H9 (cell line): ENCODE measurements around the gene MRPS5. TPM values are rescaled to one million over a fixed set of nuclear protein-coding genes. Genes with fewer than 3 reads are reported as not detected.
A peak's percentile ranks its signal among the peaks of the same experiment; 100 is the strongest.

Experiments
- DNase-seq: peaks from one replicate; pipeline ENCODE4 v3.0.0-alpha.2; 2017
- H2AFZ ChIP-seq: one replicate; pipeline ENCODE4 v1.6.1; 2013; ENCODE audit warnings: mild to moderate bottlenecking, low read length, control low read depth, moderate library complexity
- H2AK5ac ChIP-seq: 2 replicates; pipeline ENCODE4 v1.6.1; 2013; ENCODE audit warnings: low read length, control low read depth, mixed read lengths; ENCODE audit not compliant: insufficient read length
- H2BK120ac ChIP-seq: one replicate; pipeline ENCODE4 v1.6.1; 2013; ENCODE audit warnings: low read depth, mild to moderate bottlenecking, low read length, control low read depth, inconsistent platforms; ENCODE audit not compliant: poor library complexity, severe bottlenecking
- H2BK12ac ChIP-seq: 2 replicates; pipeline ENCODE4 v1.6.1; 2013; ENCODE audit warnings: low read length, control low read depth, mixed read lengths, low read depth; ENCODE audit not compliant: insufficient read length
- H2BK15ac ChIP-seq: 2 replicates; pipeline ENCODE4 v1.6.1; 2013; ENCODE audit warnings: low read depth, low read length, control low read depth
- H2BK20ac ChIP-seq: one replicate; pipeline ENCODE4 v1.6.1; 2013; ENCODE audit warnings: low read depth, mild to moderate bottlenecking, low read length, control low read depth, inconsistent platforms; ENCODE audit not compliant: poor library complexity, severe bottlenecking
- H2BK5ac ChIP-seq: 2 replicates; pipeline ENCODE4 v1.6.1; 2013; ENCODE audit warnings: low read length, control low read depth, mixed read lengths; ENCODE audit not compliant: insufficient read length
- H3K14ac ChIP-seq: 2 replicates; pipeline ENCODE4 v1.6.1; 2013; ENCODE audit warnings: low read length, control low read depth; ENCODE audit not compliant: insufficient read depth
- H3K18ac ChIP-seq: 2 replicates; pipeline ENCODE4 v1.6.1; 2013; ENCODE audit warnings: low read depth, mild to moderate bottlenecking, mixed read lengths, low read length, control low read depth; ENCODE audit not compliant: insufficient read length
- H3K23ac ChIP-seq: 2 replicates; pipeline ENCODE4 v1.6.1; 2013; ENCODE audit warnings: low read length, control low read depth, mixed read lengths, low read depth; ENCODE audit not compliant: insufficient read length
- H3K23me2 ChIP-seq: 2 replicates; pipeline ENCODE4 v1.6.1; 2013; ENCODE audit warnings: low read depth, mild to moderate bottlenecking, mixed read lengths, low read length, control low read depth; ENCODE audit not compliant: insufficient read length, poor library complexity, severe bottlenecking
- H3K27ac ChIP-seq: 2 replicates; pipeline ENCODE4 v1.5.1; 2013; ENCODE audit warnings: low read length, control low read depth, mixed read lengths, low read depth; ENCODE audit not compliant: insufficient read length
- H3K27me3 ChIP-seq: 2 replicates; pipeline ENCODE4 v1.6.1; 2013; ENCODE audit warnings: low read length, control low read depth, inconsistent platforms; ENCODE audit not compliant: insufficient read depth
- H3K4ac ChIP-seq: 2 replicates; pipeline ENCODE4 v1.6.1; 2013; ENCODE audit warnings: low read depth, mild to moderate bottlenecking, control low read depth, inconsistent platforms, low read length, moderate library complexity
- H3K4me1 ChIP-seq: 2 replicates; pipeline ENCODE4 v1.6.1; 2013; ENCODE audit warnings: low read length, control low read depth, inconsistent platforms; ENCODE audit not compliant: insufficient read depth
- H3K4me2 ChIP-seq: 2 replicates; pipeline ENCODE4 v1.6.1; 2013; ENCODE audit warnings: low read length, control low read depth, mixed read lengths; ENCODE audit not compliant: insufficient read length, insufficient read depth
- H3K56ac ChIP-seq: 2 replicates; pipeline ENCODE4 v1.6.1; 2013; ENCODE audit warnings: low read depth, mild to moderate bottlenecking, mixed read lengths, low read length, control low read depth; ENCODE audit not compliant: insufficient read length
- H3K79me1 ChIP-seq: 2 replicates; pipeline ENCODE4 v1.6.1; 2013; ENCODE audit warnings: low read depth, mild to moderate bottlenecking, moderate library complexity, low read length, control low read depth, inconsistent platforms; ENCODE audit not compliant: insufficient read depth, poor library complexity, severe bottlenecking
- H3K79me2 ChIP-seq: 2 replicates; pipeline ENCODE4 v1.6.1; 2013; ENCODE audit warnings: low read length, control low read depth, inconsistent platforms; ENCODE audit not compliant: insufficient read depth
- H3K9ac ChIP-seq: 2 replicates; pipeline ENCODE4 v1.6.1; 2013; ENCODE audit warnings: low read length, control low read depth, mixed read lengths; ENCODE audit not compliant: insufficient read length; ENCODE audit errors: extremely low read depth
- H3K9me3 ChIP-seq: one replicate; pipeline ENCODE4 v1.6.1; 2013; ENCODE audit warnings: low read depth, low read length, inconsistent platforms; ENCODE audit not compliant: control insufficient read depth
- H3T11ph ChIP-seq: one replicate; pipeline ENCODE4 v1.6.1; 2013; ENCODE audit warnings: mild to moderate bottlenecking, low read length, control low read depth, inconsistent platforms
- H4K20me1 ChIP-seq: one replicate; pipeline ENCODE4 v1.6.1; 2013; ENCODE audit not compliant: control insufficient read depth, insufficient read length, insufficient read depth
- H4K5ac ChIP-seq: 2 replicates; pipeline ENCODE4 v1.6.1; 2013; ENCODE audit warnings: low read depth, mild to moderate bottlenecking, mixed read lengths, low read length, control low read depth; ENCODE audit not compliant: insufficient read length
- H4K8ac ChIP-seq: replicated peaks from 2 replicates; pipeline ENCODE4 v1.6.1; 2013; ENCODE audit warnings: low read length, control low read depth, mixed read lengths, low read depth; ENCODE audit not compliant: insufficient read length
- H4K91ac ChIP-seq: 2 replicates; pipeline ENCODE4 v1.6.1; 2013; ENCODE audit warnings: low read depth, mild to moderate bottlenecking, moderate library complexity, mixed read lengths, low read length, control low read depth; ENCODE audit not compliant: insufficient read length
- H3K27ac Mint-ChIP-seq, 3 experiments: 2 replicates in 2 of 3; 3 replicates in 1 of 3; pipeline ENCODE4 v1.8.0; 2020 to 2021; ENCODE audit warnings: mixed read lengths in 3 of 3, mild to moderate bottlenecking in 1 of 3, moderate library complexity in 1 of 3
- H3K27me3 Mint-ChIP-seq: 2 replicates; pipeline ENCODE4 v1.8.0; 2021; ENCODE audit warnings: low read depth, mild to moderate bottlenecking, moderate library complexity, mixed read lengths
- H3K36me3 Mint-ChIP-seq, 3 experiments: 2 replicates in 2 of 3; 3 replicates in 1 of 3; pipeline ENCODE4 v1.8.0; 2020 to 2021; ENCODE audit warnings: low read depth in 3 of 3, mixed read lengths in 3 of 3; ENCODE audit not compliant: insufficient read depth in 1 of 3
- H3K4me1 Mint-ChIP-seq, 2 experiments: 2 replicates each; pipeline ENCODE4 v1.8.0; 2020; ENCODE audit warnings: mixed read lengths in 2 of 2
- H3K4me3 Mint-ChIP-seq, 2 experiments: 2 replicates in 1 of 2; 3 replicates in 1 of 2; pipeline ENCODE4 v1.8.0; 2020 to 2021; ENCODE audit warnings: mild to moderate bottlenecking in 2 of 2, mixed read lengths in 2 of 2, moderate library complexity in 1 of 2
- H3K9me3 Mint-ChIP-seq, 2 experiments: 2 replicates in 1 of 2; 3 replicates in 1 of 2; pipeline ENCODE4 v1.8.0; 2020; ENCODE audit warnings: mild to moderate bottlenecking in 2 of 2, mixed read lengths in 2 of 2, moderate library complexity in 1 of 2
- CTCF ChIP-seq: fragments of 200-600 bp; sonication (generic); conservative IDR thresholded peaks from 3 replicates; pipeline ENCODE4 v1.8.0; 2021; ENCODE audit warnings: antibody characterized with exemption, mild to moderate bottlenecking
- WGBS: extraction: QIAGEN DNeasy Blood & Tissue Kit; methylation state at CpG from one replicate; pipeline ENCODE4 v1.1.7; 2013; ENCODE audit warnings: missing lambda C conversion rate, low lambda C conversion rate, mixed read lengths; ENCODE audit not compliant: insufficient read length; ENCODE audit errors: extremely low coverage; 5-methylcytosine and 5-hydroxymethylcytosine counted together
- total RNA-seq: library from RNA; stranded (reverse); gene quantifications from 2 replicates; pipeline ENCODE4 v1.2.1, GENCODE V29; 2021

Gene MRPS5
- total RNA-seq, 1 experiment from 2014 or later = 50.9 TPM

- H3K27ac ChIP-seq = no peak overlapping the region
Observed at GRCh38 chr2:95039978-95040377, 81.6 kb downstream of the MRPS5 start.

More at GRCh38 chr2:95039978-95040377, 81.6 kb downstream of the MRPS5 start:
- H3K4me1 Mint-ChIP-seq = peaks cover 7 to 9% of the 10 kb centered on the region in 2 experiments; a peak in 3 of 4 replicates
- Histone ChIP-seq H3K4ac (no peak overlapping the region), H3K4me2 (no peak overlapping the region), H3K9me3 (no peaks in the 10 kb centered on the region), H3T11ph (no peak overlapping the region), H3K27me3 (no peaks in the 10 kb centered on the region), H4K91ac (no peak overlapping the region), H4K8ac (no peak overlapping the region), H3K23me2 (no peaks in the 10 kb centered on the region), H2BK120ac (no peak overlapping the region), H3K14ac (no peak overlapping the region), H2BK5ac (no peak overlapping the region), H2BK20ac (no peak overlapping the region), H3K9ac (no peak overlapping the region), H2AK5ac (no peak overlapping the region), H3K18ac (no peak overlapping the region), H3K79me1 (no peaks in the 10 kb centered on the region), H3K79me2 (no peaks in the 10 kb centered on the region), H3K4me1 (no peaks in the 10 kb centered on the region), H2AFZ (no peak overlapping the region), H2BK15ac (no peak overlapping the region), H4K5ac (no peak overlapping the region), H3K56ac (no peak overlapping the region), H4K20me1 (no peaks in the 10 kb centered on the region), H2BK12ac (no peak overlapping the region), H3K23ac (no peak overlapping the region)
- peaks cover 57% of the 10 kb centered on the region for H3K27me3 Mint-ChIP-seq
- peaks cover 0 to 2% (median 0%) of the 10 kb centered on the region in 3 experiments; a peak in 2 of 7 replicates for H3K36me3 Mint-ChIP-seq
- TF ChIP-seq CTCF = no peak
- H3K27ac Mint-ChIP-seq = no peak overlapping the region
- DNase-seq = no peak
- H3K9me3 Mint-ChIP-seq = peaks cover 22 to 30% of the 10 kb centered on the region in 2 experiments
- no CpG with 5 or more reads among the region's 6 CpGs for whole genome bisulfite sequencing
- H3K4me3 Mint-ChIP-seq = peak overlapping the region in 1 of 2 experiments; percentile 13; a peak in 1 of 5 replicates
